GM23248 (cell line): ENCODE data around the gene FOXN3. TPM values are rescaled to one million over a fixed set of nuclear protein-coding genes. Genes with fewer than 3 reads are reported as not detected.
A peak's percentile ranks its signal among the peaks of the same experiment; 100 is the strongest.

ENCODE experiments used
- DNase-seq: peaks from one replicate; pipeline ENCODE4 v3.0.0-alpha.2; 2015
- H2AFZ ChIP-seq: fragments of 200-600 bp; sonication (generic); 2 replicates; pipeline ENCODE4 v1.6.1; 2016; ENCODE audit warnings: antibody characterized with exemption
- H3F3A ChIP-seq: fragments of 200-600 bp; sonication (generic); 2 replicates; pipeline ENCODE4 v1.6.1; 2016; ENCODE audit warnings: mild to moderate bottlenecking, antibody characterized with exemption, mixed run types; ENCODE audit not compliant: insufficient read depth
- H3K27ac ChIP-seq: fragments of 200-600 bp; sonication (generic); 2 replicates; pipeline ENCODE4 v1.5.1; 2016; ENCODE audit warnings: mild to moderate bottlenecking
- H3K27me3 ChIP-seq: fragments of 200-600 bp; sonication (generic); replicated peaks from 2 replicates; pipeline ENCODE4 v1.6.1; 2016; ENCODE audit warnings: mild to moderate bottlenecking; ENCODE audit not compliant: insufficient read depth
- H3K36me3 ChIP-seq: fragments of 200-600 bp; sonication (generic); 2 replicates; pipeline ENCODE4 v1.6.1; 2016; ENCODE audit warnings: low read depth, mild to moderate bottlenecking
- H3K4me1 ChIP-seq: fragments of 200-600 bp; sonication (generic); 2 replicates; pipeline ENCODE4 v1.6.1; 2016; ENCODE audit warnings: mild to moderate bottlenecking; ENCODE audit not compliant: insufficient read depth
- H3K4me2 ChIP-seq: fragments of 200-600 bp; sonication (generic); one replicate; pipeline ENCODE4 v1.6.1; 2016; ENCODE audit warnings: mild to moderate bottlenecking; ENCODE audit not compliant: unreplicated experiment
- H3K4me3 ChIP-seq: fragments of 200-600 bp; sonication (generic); 2 replicates; pipeline ENCODE4 v1.5.1; 2016; ENCODE audit warnings: mild to moderate bottlenecking
- H3K79me2 ChIP-seq: fragments of 200-600 bp; sonication (generic); 2 replicates; pipeline ENCODE4 v1.6.1; 2016; ENCODE audit warnings: mild to moderate bottlenecking; ENCODE audit not compliant: insufficient read depth
- H3K9ac ChIP-seq: fragments of 200-600 bp; sonication (generic); 2 replicates; pipeline ENCODE4 v1.6.1; 2016; ENCODE audit warnings: mild to moderate bottlenecking
- H3K9me2 ChIP-seq: fragments of 200-600 bp; sonication (generic); 2 replicates; pipeline ENCODE4 v1.6.1; 2016; ENCODE audit warnings: mixed run types, mild to moderate bottlenecking, moderate library complexity; ENCODE audit not compliant: insufficient read depth
- H3K9me3 ChIP-seq: fragments of 200-600 bp; sonication (generic); one replicate; pipeline ENCODE4 v1.6.1; 2017; ENCODE audit warnings: low read depth
- H4K20me1 ChIP-seq: fragments of 200-600 bp; sonication (generic); 2 replicates; pipeline ENCODE4 v1.6.0; 2016; ENCODE audit not compliant: insufficient read depth
- EZH2 ChIP-seq: fragments of 200-600 bp; sonication (generic); IDR thresholded peaks from 2 replicates; pipeline ENCODE4 v1.6.1; 2018; ENCODE audit warnings: antibody characterized with exemption, mild to moderate bottlenecking; ENCODE audit not compliant: insufficient read depth, poor library complexity, severe bottlenecking
- EZH2phosphoT487 ChIP-seq: fragments of 200-600 bp; sonication (generic); IDR thresholded peaks from 2 replicates; pipeline ENCODE4 v1.6.1; 2018; ENCODE audit warnings: antibody characterized with exemption, moderate library complexity, mild to moderate bottlenecking, low read depth; ENCODE audit not compliant: insufficient read depth
- WGBS, 2 experiments: methylation state at CpG; one replicate each; pipeline ENCODE4 v1.1.6; 2015 to 2017; ENCODE audit warnings: low lambda C conversion rate in 2 of 2, low coverage in 1 of 2; ENCODE audit errors: missing lambda C conversion rate in 2 of 2; 5-methylcytosine and 5-hydroxymethylcytosine counted together
- in situ Hi-C: fragments of 300-500 bp; cut with MboI; formaldehyde crosslinking; loops from 2 replicates; pipeline ENCODE4 v1.15.0; 2020
- polyA plus RNA-seq: library from polyadenylated mRNA; unstranded; fragments of >200 nt; fragmentation: Nextera tagmentation; extraction: Ambion mirVana; gene quantifications from 2 replicates; pipeline ENCODE4 v1.2.1, GENCODE V29; 2016
- total RNA-seq: library from RNA; depleted of rRNA; stranded (reverse); fragments of >200 nt; shearing (Covaris generic); gene quantifications from 2 replicates; pipeline ENCODE4 v1.2.3, GENCODE V29; 2014

FOXN3 gene
- total and polyA plus RNA-seq, 2 experiments from 2014 or later, result 18.6 to 19.0 TPM

DNA sequence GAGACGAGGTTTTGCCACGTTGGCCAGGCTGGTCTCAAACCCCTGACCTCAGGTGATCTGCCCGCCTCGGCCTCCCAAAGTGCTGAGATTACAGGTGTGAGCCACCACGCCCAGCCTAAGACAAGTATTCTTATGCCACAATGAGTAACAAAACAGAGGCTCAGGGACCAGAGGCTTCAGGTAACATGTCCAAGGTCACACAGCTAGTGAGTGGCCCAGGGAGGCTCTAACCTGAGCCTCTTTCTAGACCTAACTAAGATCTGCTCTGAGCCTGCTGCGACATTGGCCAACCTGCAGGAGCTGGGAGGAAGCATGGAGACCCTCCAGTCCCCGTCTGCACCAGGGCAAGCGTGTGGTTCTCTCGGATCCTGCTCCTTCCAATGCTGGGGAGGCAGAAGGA, 77.9 kb downstream of the FOXN3 start:
- in situ Hi-C loops, result no loop called here
- Histone ChIP-seq H3K9me2 (no peaks in the 10 kb centered on the region), H3K9ac (no peak overlapping the region), H3F3A (peaks cover 11% of the 10 kb centered on the region; the same call in 1 of the 2 replicates), H4K20me1 (no peaks in the 10 kb centered on the region), H3K79me2 (0 out of 2 replicates have a peak, but pooled peaks cover 3% of the 10 kb centered on the region), H3K27me3 (no peaks in the 10 kb centered on the region), H2AFZ (no peak overlapping the region), H3K4me3 (no peak overlapping the region), H3K36me3 (no peaks in the 10 kb centered on the region), H3K4me2 (no peak overlapping the region), H3K27ac (no peak overlapping the region), H3K4me1 (peaks cover 25% of the 10 kb centered on the region), H3K9me3 (no peaks in the 10 kb centered on the region)
- no peak for DNase-seq
- TF ChIP-seq EZH2phosphoT487 (no peak), EZH2 (no peak)
- WGBS, 2 experiments, result 81 to 82% methylated on average over 9 of the region's 9 CpGs

DNA sequence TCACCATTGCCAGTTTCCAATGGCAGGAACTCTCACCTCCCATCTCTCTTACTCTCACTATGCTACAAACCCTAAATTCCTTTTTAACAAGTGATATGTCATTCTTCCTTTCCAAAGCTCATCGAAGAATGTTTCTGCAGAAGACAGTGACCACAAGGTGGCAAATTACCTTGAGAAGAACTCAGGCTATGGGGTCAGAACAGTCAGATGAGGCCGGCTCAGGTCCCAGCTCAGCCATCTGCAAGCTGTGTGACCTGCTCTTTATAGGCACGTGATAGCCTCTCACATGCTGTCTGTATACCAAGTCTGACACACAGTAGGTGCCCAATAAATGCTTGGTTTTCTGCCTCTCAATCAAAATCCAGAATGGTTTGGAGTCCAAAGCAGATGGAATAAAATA, 80.7 kb downstream of the FOXN3 start:
- peaks cover 15% of the 10 kb centered on the region; the same call in 1 of the 2 replicates for H3K79me2 ChIP-seq
- H2AFZ ChIP-seq, result no peak overlapping the region
- H3K4me3 ChIP-seq, result no peak overlapping the region
- no peaks in the 10 kb centered on the region for H3K9me2 ChIP-seq
- peaks cover 12% of the 10 kb centered on the region; the same call in 1 of the 2 replicates for H3F3A ChIP-seq
- H3K27ac ChIP-seq, result no peak overlapping the region
- no peaks in the 10 kb centered on the region for H4K20me1 ChIP-seq
- H3K27me3 ChIP-seq, result no peaks in the 10 kb centered on the region
- H3K36me3 ChIP-seq, result no peaks in the 10 kb centered on the region
- no peaks in the 10 kb centered on the region for H3K9me3 ChIP-seq
- peaks cover 29% of the 10 kb centered on the region for H3K4me1 ChIP-seq
- WGBS, 2 experiments, result 83% methylated on average over 3 of the region's 3 CpGs
- no peak for DNase-seq
- TF ChIP-seq EZH2, result no peak
- TF ChIP-seq EZH2phosphoT487, result no peak
- H3K9ac ChIP-seq, result no peak overlapping the region
- in situ Hi-C loops, result no loop called here
- H3K4me2 ChIP-seq, result no peak overlapping the region

DNA sequence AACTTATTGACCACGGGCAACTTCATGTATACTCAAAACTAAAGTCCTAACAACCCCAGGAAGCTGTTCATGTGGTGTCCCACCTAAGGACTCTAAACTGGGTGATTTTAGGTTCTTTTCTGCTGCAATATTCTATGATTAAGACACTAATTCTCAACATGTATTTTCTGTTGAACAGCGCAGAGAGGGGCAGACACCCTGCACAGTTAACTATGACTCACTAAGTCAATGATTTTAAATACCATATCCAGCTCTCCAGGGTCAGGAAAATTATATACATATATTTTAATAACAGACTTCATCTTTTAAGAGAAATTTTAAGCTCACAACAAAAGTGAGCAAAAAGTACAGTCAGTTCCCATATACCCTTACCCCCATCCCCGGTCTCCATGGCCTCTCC, 85.0 kb downstream of the FOXN3 start:
- H4K20me1 ChIP-seq, result no peaks in the 10 kb centered on the region
- H3K27ac ChIP-seq, result no peak overlapping the region
- DNase-seq, result peak; percentile 18
- H3K27me3 ChIP-seq, result no peaks in the 10 kb centered on the region
- peaks cover 35% of the 10 kb centered on the region for H3F3A ChIP-seq
- TF ChIP-seq EZH2 (no peak), EZH2phosphoT487 (no peak)
- no peaks in the 10 kb centered on the region for H3K9me2 ChIP-seq
- no peak overlapping the region for H3K4me3 ChIP-seq
- peaks cover 37% of the 10 kb centered on the region for H3K4me1 ChIP-seq
- no peak overlapping the region for H3K4me2 ChIP-seq
- H3K79me2 ChIP-seq, result peaks cover 26% of the 10 kb centered on the region; the same call in 1 of the 2 replicates
- in situ Hi-C loops, result no loop called here
- H3K9ac ChIP-seq, result no peak overlapping the region
- H3K36me3 ChIP-seq, result no peaks in the 10 kb centered on the region
- 94 to 95% methylated on average over 3 of the region's 3 CpGs for WGBS, 2 experiments
- H2AFZ ChIP-seq, result no peak overlapping the region
- no peaks in the 10 kb centered on the region for H3K9me3 ChIP-seq

DNA sequence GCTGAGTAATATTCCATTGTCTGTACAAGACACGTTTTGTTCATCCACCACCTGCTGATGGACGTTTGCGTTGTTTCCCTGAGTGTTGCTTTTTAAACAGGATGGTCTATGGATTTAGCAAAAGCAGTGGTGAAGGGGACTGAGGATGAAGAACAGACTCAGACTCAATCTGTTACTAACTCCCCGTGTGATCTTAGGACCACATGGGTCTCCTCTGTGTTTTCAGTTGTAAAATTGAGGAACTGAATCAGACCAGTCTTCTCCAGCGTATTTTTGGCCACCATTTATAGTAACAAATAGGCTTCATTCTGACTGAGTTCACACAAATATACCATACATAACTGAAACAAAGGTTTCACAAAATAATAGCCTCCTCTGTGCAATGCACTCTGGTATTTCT, 85.6 kb downstream of the FOXN3 start:
- TF ChIP-seq EZH2 (no peak), EZH2phosphoT487 (no peak)
- H3K9me3 ChIP-seq, result no peaks in the 10 kb centered on the region
- 85 to 87% methylated on average over 5 of the region's 5 CpGs for WGBS, 2 experiments
- peaks cover 30% of the 10 kb centered on the region for H3F3A ChIP-seq
- no peaks in the 10 kb centered on the region for H4K20me1 ChIP-seq
- H3K4me2 ChIP-seq, result no peak overlapping the region
- no peaks in the 10 kb centered on the region for H3K9me2 ChIP-seq
- peaks cover 37% of the 10 kb centered on the region for H3K4me1 ChIP-seq
- DNase-seq, result no peak
- in situ Hi-C loops, result no loop called here
- H3K4me3 ChIP-seq, result no peak overlapping the region
- H2AFZ ChIP-seq, result no peak overlapping the region
- H3K9ac ChIP-seq, result no peak overlapping the region
- no peaks in the 10 kb centered on the region for H3K36me3 ChIP-seq
- no peak overlapping the region for H3K27ac ChIP-seq
- no peaks in the 10 kb centered on the region for H3K27me3 ChIP-seq
- peaks cover 23% of the 10 kb centered on the region; the same call in 1 of the 2 replicates for H3K79me2 ChIP-seq
